ENCODE data around the gene ZNF646. TPM values are rescaled to one million over a fixed set of nuclear protein-coding genes. Genes with fewer than 3 reads are reported as not detected.
A peak's percentile ranks its signal among the peaks of the same experiment; 100 is the strongest.

ZNF646 gene
- total RNA-seq, 1 donor from 2014 or later, result 7.5 TPM

- no peaks in the 10 kb centered on the region for H3K9me3 Mint-ChIP-seq
- no peaks in the 10 kb centered on the region for H3K9me3 ChIP-seq (ENCODE audit: low read depth)
- H3K27ac ChIP-seq, result no peak within 1 kb of the TSS
- H3K9ac ChIP-seq, result peak within 1 kb of the TSS; percentile 70
- peak within 1 kb of the TSS; percentile 99 for H3K4me3 ChIP-seq
- H3K79me2 ChIP-seq (ENCODE audit: low read depth), result peaks cover 3% of the 10 kb centered on the region
- peak within 1 kb of the TSS; percentile 96 for H3K4me2 ChIP-seq
- peaks cover 5% of the 10 kb centered on the region for H3K4me1 ChIP-seq
- H3K4me3 Mint-ChIP-seq, result peak within 1 kb of the TSS; percentile 90
- peaks cover 12% of the 10 kb centered on the region for H3K4me1 Mint-ChIP-seq
- H3K36me3 ChIP-seq, result no peaks in the 10 kb centered on the region
- H3F3A ChIP-seq (ENCODE audit: low read depth), result peaks cover 13% of the 10 kb centered on the region
- peak within 1 kb of the TSS; percentile 87 for H2AFZ ChIP-seq (replicated peaks)
- H3K36me3 Mint-ChIP-seq, result peaks cover 13% of the 10 kb centered on the region
- no peak for TF ChIP-seq EZH2 (IDR thresholded peaks at IDR 0.05)
- no peak for TF ChIP-seq CTCF (IDR thresholded peaks at IDR 0.05)
- no peak for TF ChIP-seq EZH2phosphoT487 (IDR thresholded peaks at IDR 0.05)
- no peaks in the 10 kb centered on the region for H3K27me3 ChIP-seq
- DNase-seq (ENCODE audit: low spot score), result peak; percentile 83
- peaks cover 3% of the 10 kb centered on the region for H3K27me3 Mint-ChIP-seq (ENCODE audit: insufficient read depth, low read depth)
- H3K27ac Mint-ChIP-seq, result peak within 1 kb of the TSS; percentile 83
- H4K20me1 ChIP-seq (ENCODE audit: low read depth), result no peaks in the 10 kb centered on the region
Measured at GRCh38 chr16:31108035-31108793, 34.0 kb downstream of the ZNF646 start, which contains the start of gene BCKDK. TSS of gene BCKDK (plus strand) at chr16:31108386. CDS start at chr16:31109224, 838 bp downstream.

- DNase-seq (ENCODE audit: low spot score), result no peak
- TF ChIP-seq EZH2phosphoT487 (IDR thresholded peaks at IDR 0.05) (no peak), CTCF (IDR thresholded peaks at IDR 0.05) (no peak), EZH2 (IDR thresholded peaks at IDR 0.05) (no peak)
- Histone ChIP-seq H3K27ac (no peak overlapping the region), H3K79me2 (ENCODE audit: low read depth) (peaks cover 3% of the 10 kb centered on the region), H4K20me1 (ENCODE audit: low read depth) (no peaks in the 10 kb centered on the region), H3K4me2 (peak overlapping the region; percentile 96), H3K4me1 (peaks cover 5% of the 10 kb centered on the region), H3F3A (ENCODE audit: low read depth) (peaks cover 13% of the 10 kb centered on the region), H3K9me3 (ENCODE audit: low read depth) (no peaks in the 10 kb centered on the region), H2AFZ (replicated peaks) (peak overlapping the region; percentile 87), H3K27me3 (no peaks in the 10 kb centered on the region), H3K9ac (peak overlapping the region; percentile 70), H3K4me3 (peak overlapping the region; percentile 99), H3K36me3 (no peaks in the 10 kb centered on the region)
- Mint-ChIP-seq H3K27ac (no peak overlapping the region), H3K36me3 (peaks cover 16% of the 10 kb centered on the region), H3K27me3 (ENCODE audit: insufficient read depth, low read depth) (peaks cover 3% of the 10 kb centered on the region), H3K9me3 (no peaks in the 10 kb centered on the region), H3K4me3 (peak overlapping the region; percentile 89), H3K4me1 (peaks cover 12% of the 10 kb centered on the region)
Measured at GRCh38 chr16:31108794-31109558, 34.8 kb downstream of the ZNF646 start.

DNA sequence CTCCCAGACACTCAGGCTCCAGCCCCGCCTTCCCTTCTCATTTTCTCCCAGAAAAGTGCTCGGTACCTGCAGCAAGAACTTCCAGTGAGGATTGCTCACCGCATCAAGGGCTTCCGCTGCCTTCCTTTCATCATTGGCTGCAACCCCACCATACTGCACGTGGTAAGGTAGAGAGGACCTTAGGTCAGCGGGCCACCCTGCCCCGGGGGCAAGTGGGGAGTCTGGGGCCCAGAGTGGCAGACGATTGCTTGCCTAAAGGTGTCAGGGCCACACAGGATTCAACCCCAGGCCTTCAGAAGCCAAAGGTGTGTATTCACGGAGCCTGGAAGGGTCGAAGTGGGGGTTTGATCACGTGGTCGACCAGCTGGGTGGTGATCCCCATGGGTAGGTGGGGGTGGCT is 35.4 kb downstream of the ZNF646 start:
- TF ChIP-seq CTCF (IDR thresholded peaks at IDR 0.05) (no peak), EZH2 (IDR thresholded peaks at IDR 0.05) (no peak), EZH2phosphoT487 (IDR thresholded peaks at IDR 0.05) (no peak)
- no peak overlapping the region for H3K9ac ChIP-seq
- no peak overlapping the region for H3K27ac Mint-ChIP-seq
- no peak for DNase-seq (ENCODE audit: low spot score)
- no peak overlapping the region for H3K4me2 ChIP-seq
- H3K79me2 ChIP-seq (ENCODE audit: low read depth), result peaks cover 3% of the 10 kb centered on the region
- no peak overlapping the region for H2AFZ ChIP-seq (replicated peaks)
- no peaks in the 10 kb centered on the region for H3K27me3 ChIP-seq
- no peaks in the 10 kb centered on the region for H3K36me3 ChIP-seq
- H3F3A ChIP-seq (ENCODE audit: low read depth), result peaks cover 16% of the 10 kb centered on the region
- peaks cover 3% of the 10 kb centered on the region for H4K20me1 ChIP-seq (ENCODE audit: low read depth)
- peaks cover 12% of the 10 kb centered on the region for H3K4me1 Mint-ChIP-seq
- peaks cover 16% of the 10 kb centered on the region for H3K36me3 Mint-ChIP-seq
- peak overlapping the region; percentile 89 for H3K4me3 Mint-ChIP-seq
- H3K27ac ChIP-seq, result no peak overlapping the region
- no peaks in the 10 kb centered on the region for H3K9me3 Mint-ChIP-seq
- no peaks in the 10 kb centered on the region for H3K9me3 ChIP-seq (ENCODE audit: low read depth)
- H3K4me3 ChIP-seq, result no peak overlapping the region
- H3K4me1 ChIP-seq, result peaks cover 5% of the 10 kb centered on the region
- H3K27me3 Mint-ChIP-seq (ENCODE audit: insufficient read depth, low read depth), result peaks cover 6% of the 10 kb centered on the region

Data from neural progenitor cell (in vitro differentiated cells).